ENCODE data around the gene RBSN.
A peak's percentile ranks its signal among the peaks of the same experiment; 100 is the strongest.
"Not testable (repeated sequence)": the region's sequence is repeated elsewhere in the genome, so short reads cannot be mapped to it uniquely, and the experiment has no call there.

Gene RBSN

GRCh38 chr3:15098503-15099363, at the start of gene RBSN:
RBSN (minus strand) TSS chr3:15099148; CDS start chr3:15096120, 3,028 bp downstream.
- Mint-ChIP-seq H3K27ac (peak within 1 kb of the TSS; percentile 95), H3K9me3 (no peaks in the 10 kb centered on the region), H3K36me3 (ENCODE audit: low read depth) (peaks cover 13% of the 10 kb centered on the region), H3K27me3 (peaks cover 9% of the 10 kb centered on the region), H3K4me1 (peaks cover 24% of the 10 kb centered on the region), H3K4me3 (peak within 1 kb of the TSS; percentile 93)
- peak; percentile 95 for DNase-seq
- ATAC-seq, result peak; percentile 90

- ATAC-seq, result no peak
- Mint-ChIP-seq H3K4me1 (no peaks in the 10 kb centered on the region), H3K4me3 (no peak overlapping the region), H3K9me3 (no peaks in the 10 kb centered on the region), H3K36me3 (ENCODE audit: low read depth) (no peaks in the 10 kb centered on the region), H3K27me3 (peaks cover 18% of the 10 kb centered on the region), H3K27ac (no peak overlapping the region)
- DNase-seq, result no peak
Measured at GRCh38 chr3:15148614-15149013, 49.7 kb upstream of the RBSN start.

- DNase-seq; H3K4me1 Mint-ChIP-seq; H3K36me3 Mint-ChIP-seq (ENCODE audit: low read depth): not testable (repeated sequence)
Measured at GRCh38 chr3:15136885-15137284, 37.9 kb upstream of the RBSN start.

GRCh38 chr3:15134968-15135367, 36.0 kb upstream of the RBSN start:
- H3K4me3 Mint-ChIP-seq; ATAC-seq; H3K4me1 Mint-ChIP-seq; H3K36me3 Mint-ChIP-seq (ENCODE audit: low read depth); H3K27ac Mint-ChIP-seq; DNase-seq; H3K9me3 Mint-ChIP-seq: not testable (repeated sequence)
- H3K27me3 Mint-ChIP-seq, result peaks cover 14% of the 10 kb centered on the region

More at GRCh38 chr3:15136885-15137284, 37.9 kb upstream of the RBSN start:
- H3K4me3 Mint-ChIP-seq, H3K9me3 Mint-ChIP-seq, H3K27ac Mint-ChIP-seq, ATAC-seq: not testable (repeated sequence)
- H3K27me3 Mint-ChIP-seq, result peaks cover 16% of the 10 kb centered on the region

- not testable (repeated sequence) for H3K27ac Mint-ChIP-seq; H3K4me3 Mint-ChIP-seq; H3K36me3 Mint-ChIP-seq (ENCODE audit: low read depth); H3K4me1 Mint-ChIP-seq; DNase-seq; H3K9me3 Mint-ChIP-seq; ATAC-seq; H3K27me3 Mint-ChIP-seq
Measured at GRCh38 chr3:15128403-15128802, 29.5 kb upstream of the RBSN start.

- DNase-seq; H3K4me1 Mint-ChIP-seq; H3K4me3 Mint-ChIP-seq; H3K36me3 Mint-ChIP-seq (ENCODE audit: low read depth); H3K27ac Mint-ChIP-seq; H3K27me3 Mint-ChIP-seq; H3K9me3 Mint-ChIP-seq; ATAC-seq: not testable (repeated sequence)
Measured at GRCh38 chr3:15126975-15127374, 28.0 kb upstream of the RBSN start.

- no peaks in the 10 kb centered on the region for H3K9me3 Mint-ChIP-seq
- DNase-seq (no peak), ATAC-seq (no peak)
- H3K27ac Mint-ChIP-seq, result no peak overlapping the region
- peaks cover 13% of the 10 kb centered on the region for H3K27me3 Mint-ChIP-seq
- H3K4me1 Mint-ChIP-seq, result peaks cover 3% of the 10 kb centered on the region
- no peaks in the 10 kb centered on the region for H3K36me3 Mint-ChIP-seq (ENCODE audit: low read depth)
- H3K4me3 Mint-ChIP-seq, result no peak overlapping the region
Measured at GRCh38 chr3:15122398-15122797, 23.4 kb upstream of the RBSN start.

GRCh38 chr3:15121936-15122335, 23.0 kb upstream of the RBSN start:
- Mint-ChIP-seq H3K27me3 (peaks cover 12% of the 10 kb centered on the region), H3K4me3 (no peak overlapping the region), H3K4me1 (peaks cover 3% of the 10 kb centered on the region), H3K9me3 (no peaks in the 10 kb centered on the region), H3K36me3 (ENCODE audit: low read depth) (no peaks in the 10 kb centered on the region), H3K27ac (no peak overlapping the region)
- DNase-seq, result no peak
- ATAC-seq, result no peak

GRCh38 chr3:15120986-15121385, 22.0 kb upstream of the RBSN start:
- H3K27ac Mint-ChIP-seq, result no peak overlapping the region
- no peaks in the 10 kb centered on the region for H3K9me3 Mint-ChIP-seq
- ATAC-seq (no peak), DNase-seq (no peak)
- H3K4me1 Mint-ChIP-seq, result peaks cover 3% of the 10 kb centered on the region
- no peaks in the 10 kb centered on the region for H3K36me3 Mint-ChIP-seq (ENCODE audit: low read depth)
- H3K27me3 Mint-ChIP-seq, result peaks cover 10% of the 10 kb centered on the region
- H3K4me3 Mint-ChIP-seq, result no peak overlapping the region

GRCh38 chr3:15117011-15117410, 18.1 kb upstream of the RBSN start:
- DNase-seq (no peak), ATAC-seq (no peak)
- no peak overlapping the region for H3K27ac Mint-ChIP-seq
- H3K36me3 Mint-ChIP-seq (ENCODE audit: low read depth), result no peaks in the 10 kb centered on the region
- H3K4me1 Mint-ChIP-seq, result peaks cover 2% of the 10 kb centered on the region
- no peak overlapping the region for H3K4me3 Mint-ChIP-seq
- peaks cover 7% of the 10 kb centered on the region for H3K27me3 Mint-ChIP-seq
- H3K9me3 Mint-ChIP-seq, result no peaks in the 10 kb centered on the region

GRCh38 chr3:15116032-15116669, 17.2 kb upstream of the RBSN start:
- peaks cover 2% of the 10 kb centered on the region for H3K4me1 Mint-ChIP-seq
- H3K27ac Mint-ChIP-seq, result no peak overlapping the region
- no peak overlapping the region for H3K4me3 Mint-ChIP-seq
- peaks cover 7% of the 10 kb centered on the region for H3K27me3 Mint-ChIP-seq
- H3K9me3 Mint-ChIP-seq, result no peaks in the 10 kb centered on the region
- DNase-seq (no peak), ATAC-seq (no peak)
- no peaks in the 10 kb centered on the region for H3K36me3 Mint-ChIP-seq (ENCODE audit: low read depth)

- no peaks in the 10 kb centered on the region for H3K9me3 Mint-ChIP-seq
- H3K27me3 Mint-ChIP-seq, result peaks cover 7% of the 10 kb centered on the region
- ATAC-seq (no peak), DNase-seq (no peak)
- H3K36me3 Mint-ChIP-seq (ENCODE audit: low read depth), result no peaks in the 10 kb centered on the region
- no peak overlapping the region for H3K27ac Mint-ChIP-seq
- H3K4me3 Mint-ChIP-seq, result no peak overlapping the region
- H3K4me1 Mint-ChIP-seq, result peaks cover 2% of the 10 kb centered on the region
Measured at GRCh38 chr3:15114466-15115358, 15.8 kb upstream of the RBSN start.

GRCh38 chr3:15113884-15114283, 14.9 kb upstream of the RBSN start:
- H3K27me3 Mint-ChIP-seq, result peaks cover 4% of the 10 kb centered on the region
- ATAC-seq (no peak), DNase-seq (no peak)
- H3K36me3 Mint-ChIP-seq (ENCODE audit: low read depth), result no peaks in the 10 kb centered on the region
- no peak overlapping the region for H3K4me3 Mint-ChIP-seq
- no peaks in the 10 kb centered on the region for H3K9me3 Mint-ChIP-seq
- H3K27ac Mint-ChIP-seq, result no peak overlapping the region
- H3K4me1 Mint-ChIP-seq, result peaks cover 2% of the 10 kb centered on the region

GRCh38 chr3:15113471-15113870, 14.5 kb upstream of the RBSN start:
- no peak for ATAC-seq
- Mint-ChIP-seq H3K4me3 (no peak overlapping the region), H3K4me1 (no peaks in the 10 kb centered on the region), H3K27me3 (peaks cover 2% of the 10 kb centered on the region), H3K27ac (no peak overlapping the region), H3K9me3 (no peaks in the 10 kb centered on the region), H3K36me3 (ENCODE audit: low read depth) (no peaks in the 10 kb centered on the region)
- no peak for DNase-seq

Data from activated naive CD8-positive, alpha-beta T cell treated with anti-CD3 and anti-CD28 coated beads, Interleukin-2, amount 50 U/mL, for 24 hours (primary cell).